ENCODE measurements around the gene PFN3.

DNA sequence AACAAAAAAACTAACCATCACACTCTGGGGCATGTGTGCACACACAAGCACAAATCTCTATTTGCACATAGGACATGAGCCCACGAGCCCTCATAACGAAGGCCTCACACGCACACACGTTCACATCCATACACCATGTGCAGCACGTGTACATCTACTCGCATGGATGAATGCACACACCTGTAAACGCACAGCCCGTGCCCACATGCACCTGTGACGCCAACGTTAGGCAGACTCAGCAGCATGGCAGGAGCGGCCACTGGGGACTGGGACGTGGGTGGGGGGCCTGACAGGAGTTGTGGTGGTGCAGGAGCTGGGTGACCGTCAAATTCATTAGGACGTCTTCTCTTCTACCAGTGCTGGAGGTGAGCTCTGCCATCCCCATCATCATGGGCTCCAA, 13.1 kb downstream of the PFN3 start:
- TF ChIP-seq CTCF (IDR thresholded peaks at IDR 0.05; ENCODE audit: low read depth, low read length, poor library complexity, severe bottlenecking) (no peak), EZH2phosphoT487 (IDR thresholded peaks at IDR 0.05; ENCODE audit: borderline replicate concordance, low read length) (no peak)

All from DOHH2 (cell line).